HG03175 (cell line): ENCODE measurements around the gene CDH18.

Experiments used
- ATAC-seq: cut with Tn5 transposase; IDR thresholded peaks from one replicate; pipeline ENCODE4 v1.9.1; 2021; ENCODE audit warnings: mild to moderate bottlenecking, moderate library complexity; ENCODE audit not compliant: unreplicated experiment

CDH18 gene

DNA sequence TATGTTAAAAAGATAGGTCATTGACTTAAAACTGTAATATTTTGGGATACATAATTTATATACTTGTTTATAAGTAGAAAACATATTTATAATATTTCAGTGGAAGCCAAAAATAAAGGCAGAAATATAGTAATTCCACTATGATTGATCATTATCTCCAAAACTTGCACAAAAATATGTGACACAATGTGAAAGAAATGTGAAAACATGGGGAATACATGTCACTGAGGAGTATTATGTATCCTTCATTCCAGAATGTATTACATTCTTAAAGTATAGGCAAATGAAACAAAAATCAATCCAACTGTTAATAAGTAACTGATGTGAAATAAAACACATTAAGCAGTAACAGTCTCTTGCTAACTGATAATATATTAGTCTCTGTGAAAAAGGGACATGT, 236.7 kb downstream of the CDH18 start:
- no peak for ATAC-seq

DNA sequence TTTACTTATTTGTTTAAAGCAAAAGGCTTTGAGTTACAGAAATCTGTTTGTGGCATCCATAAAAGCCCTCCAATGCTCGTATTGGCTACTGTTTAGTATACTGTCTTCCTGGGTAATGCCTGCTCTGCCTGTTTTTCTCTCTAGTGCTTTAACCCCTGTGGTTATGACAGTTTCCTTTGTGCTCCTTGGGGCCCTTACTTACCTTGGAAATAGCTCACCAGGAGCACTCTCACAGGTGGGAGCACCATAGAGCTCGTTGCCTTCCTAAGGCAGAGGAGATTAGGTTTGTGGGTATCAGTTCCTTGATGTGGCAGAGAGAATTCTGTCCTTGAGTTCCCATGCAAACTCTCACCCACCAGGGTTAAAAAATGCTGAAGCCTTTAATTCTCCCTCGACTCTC, 242.8 kb downstream of the CDH18 start:
- no peak for ATAC-seq

DNA sequence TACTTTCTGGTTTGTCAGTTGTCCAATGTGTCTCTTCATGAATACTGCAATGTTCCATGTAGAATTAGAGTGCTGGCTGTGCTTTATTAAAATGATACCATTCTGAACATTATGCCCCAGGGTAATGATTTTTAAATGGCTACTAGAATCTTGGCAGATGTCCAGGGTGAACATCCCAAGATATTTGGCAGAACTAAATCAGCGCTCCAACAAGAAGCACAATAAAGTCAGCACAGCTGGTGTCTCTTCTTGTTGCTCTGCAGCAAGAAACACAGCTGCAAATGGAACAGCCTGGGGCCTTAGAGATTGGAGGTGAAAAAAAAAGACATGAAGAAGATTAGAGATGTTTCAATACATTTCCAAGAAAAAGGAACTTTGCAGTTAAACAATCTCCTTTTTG, 248.3 kb downstream of the CDH18 start:
- ATAC-seq = no peak

DNA sequence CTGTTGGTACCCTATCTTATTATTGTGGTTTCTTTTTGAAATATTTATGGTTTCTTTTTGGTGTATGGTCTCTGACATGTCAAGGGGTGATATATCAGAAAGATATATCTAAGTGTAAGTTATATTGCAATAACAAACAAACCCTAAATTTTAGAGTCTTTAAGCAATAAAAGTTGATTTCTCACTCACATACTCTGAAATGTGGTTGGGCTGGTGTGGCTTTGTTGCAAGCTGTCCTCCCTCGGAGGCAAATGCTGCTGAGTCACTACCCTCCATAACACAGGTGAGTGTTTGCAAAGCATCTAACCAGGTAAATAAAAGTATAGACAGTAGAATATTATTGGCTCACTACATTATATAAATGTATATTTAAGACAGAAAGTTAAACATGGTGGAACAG, 253.2 kb downstream of the CDH18 start:
- ATAC-seq = no peak

DNA sequence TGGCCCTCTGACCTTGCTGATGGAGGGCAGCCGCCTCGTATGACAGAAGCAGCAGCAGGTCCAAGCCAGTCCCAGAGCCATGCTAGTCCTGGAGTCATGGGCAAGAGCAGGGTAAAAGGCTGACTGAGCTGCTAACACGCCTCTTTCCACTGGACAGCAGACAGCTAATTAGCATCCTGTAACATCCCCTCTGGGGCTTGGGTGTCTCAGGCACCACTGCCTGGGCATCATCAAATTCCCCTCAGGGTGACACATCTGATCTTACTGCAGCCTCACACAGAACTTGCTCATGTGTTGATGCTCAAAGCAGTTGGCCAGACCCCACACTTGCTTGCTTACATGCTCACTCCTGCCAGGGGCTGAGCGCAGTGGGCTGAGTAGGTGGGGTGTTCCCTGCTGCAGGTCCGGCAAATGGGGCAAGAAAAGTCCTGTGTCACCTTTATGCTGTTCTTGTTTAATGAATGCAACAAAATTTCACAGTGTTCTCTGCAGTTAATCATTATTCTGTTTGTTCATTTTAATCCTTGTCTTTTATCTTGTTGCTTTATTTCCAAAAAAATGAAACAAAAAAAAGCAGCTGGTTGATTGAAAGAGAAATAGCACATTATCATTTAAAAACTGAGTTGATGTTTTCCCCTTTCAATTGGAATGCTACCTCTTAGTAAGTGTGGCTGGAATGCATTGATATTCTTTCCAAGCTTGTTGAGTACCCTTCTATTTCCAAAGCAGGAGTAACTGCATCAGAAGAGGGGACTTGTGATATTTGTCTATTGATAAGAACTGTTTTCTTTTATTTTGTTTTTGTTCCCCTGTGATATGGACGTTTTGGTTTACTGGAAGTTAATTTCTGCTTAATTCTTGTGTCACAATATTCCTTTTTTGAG, 254.1 kb downstream of the CDH18 start:
- ATAC-seq = no peak

DNA sequence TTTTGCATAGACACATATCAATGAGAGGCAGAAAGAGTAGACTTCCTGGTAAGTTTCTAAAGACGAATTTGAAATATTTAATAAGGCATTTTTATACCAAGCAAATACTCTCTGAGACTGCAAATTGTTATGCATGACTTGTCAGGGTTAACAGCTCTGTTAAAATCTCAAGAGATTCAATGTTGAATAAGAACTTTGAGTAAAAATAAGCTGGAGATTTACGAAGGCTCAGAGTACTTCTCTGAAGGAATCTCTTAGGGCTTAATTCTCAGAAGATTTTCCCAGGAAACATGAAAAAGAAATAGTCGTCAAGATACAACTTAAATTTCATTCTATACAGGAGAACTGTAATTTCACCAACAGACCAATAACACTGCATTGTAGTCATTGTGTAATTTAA, 259.4 kb downstream of the CDH18 start:
- no peak for ATAC-seq

DNA sequence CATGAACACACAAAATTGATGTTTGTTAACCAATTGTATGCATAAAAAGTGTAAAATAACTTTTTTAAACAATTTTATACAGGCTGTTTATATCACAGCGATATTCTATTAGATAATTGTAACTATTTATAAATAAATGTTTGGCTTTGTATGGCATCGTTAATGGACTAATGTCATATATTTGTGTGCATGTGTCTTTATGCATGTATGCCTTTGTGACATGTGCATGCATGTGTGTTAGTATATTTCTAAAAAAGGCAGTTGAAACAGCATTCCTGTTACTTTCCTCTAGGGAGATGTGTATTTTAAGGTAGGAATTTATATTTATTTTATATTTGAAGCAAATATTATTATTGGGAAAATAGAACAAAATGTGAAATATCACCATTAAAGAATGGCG, 268.9 kb downstream of the CDH18 start:
- ATAC-seq = no peak

DNA sequence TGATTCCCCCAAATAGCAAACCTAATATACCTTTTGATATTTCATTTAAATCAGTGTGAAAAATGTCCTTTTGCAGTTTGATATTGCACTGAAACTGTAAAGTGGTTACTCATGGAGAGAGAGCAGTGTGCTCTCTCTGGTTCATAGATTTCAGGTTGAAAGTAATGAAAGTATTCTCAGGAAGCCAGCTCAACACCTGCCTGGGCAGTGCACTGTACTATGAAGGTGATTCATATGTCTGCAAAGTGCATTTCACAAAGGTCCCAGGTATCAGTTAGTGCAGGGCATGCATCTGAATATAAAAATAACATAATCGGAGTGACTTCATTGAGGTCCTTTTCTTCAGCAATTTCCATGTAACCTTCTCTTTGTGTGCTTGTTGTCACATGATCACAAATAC, 274.3 kb downstream of the CDH18 start:
- ATAC-seq = no peak

DNA sequence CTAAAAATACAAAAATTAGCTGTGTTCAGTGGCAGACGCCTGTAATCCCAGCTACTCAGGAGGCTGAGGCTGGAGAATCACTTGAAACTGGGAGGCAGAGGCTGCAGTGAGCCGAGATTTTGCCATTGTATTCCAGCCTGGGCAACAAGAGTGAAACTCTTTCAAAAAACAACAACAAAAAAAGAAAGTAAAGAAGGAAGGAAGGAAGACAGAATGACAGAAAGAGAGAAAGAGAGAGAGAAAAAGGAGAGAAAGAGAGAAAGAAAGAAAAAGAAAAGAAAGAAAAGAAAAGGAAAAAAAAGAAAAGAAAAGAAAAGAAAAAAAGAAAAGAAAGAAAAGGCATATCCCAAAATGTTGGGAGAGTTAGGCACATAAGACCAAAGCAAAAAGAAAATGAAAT, 278.6 kb downstream of the CDH18 start:
- no peak for ATAC-seq

DNA sequence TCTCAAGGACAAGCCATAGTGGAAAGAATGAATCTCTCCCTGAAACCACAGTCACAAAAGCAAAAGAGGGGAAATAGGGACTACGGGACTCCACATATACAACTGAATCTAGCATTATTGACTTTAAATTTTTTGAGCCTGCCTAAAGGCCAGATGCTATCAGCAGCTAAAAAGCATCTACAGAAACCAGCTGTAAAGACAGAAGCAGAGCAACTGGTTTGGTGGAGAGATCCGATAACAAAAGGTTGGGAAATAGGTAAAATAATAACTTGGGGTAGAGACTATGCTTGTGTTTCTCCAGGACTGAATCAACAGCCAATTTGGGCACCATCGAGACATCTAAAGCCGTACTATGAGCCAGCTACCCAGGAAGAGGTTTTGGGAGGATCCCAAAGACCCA, 281.2 kb downstream of the CDH18 start:
- ATAC-seq = no peak

DNA sequence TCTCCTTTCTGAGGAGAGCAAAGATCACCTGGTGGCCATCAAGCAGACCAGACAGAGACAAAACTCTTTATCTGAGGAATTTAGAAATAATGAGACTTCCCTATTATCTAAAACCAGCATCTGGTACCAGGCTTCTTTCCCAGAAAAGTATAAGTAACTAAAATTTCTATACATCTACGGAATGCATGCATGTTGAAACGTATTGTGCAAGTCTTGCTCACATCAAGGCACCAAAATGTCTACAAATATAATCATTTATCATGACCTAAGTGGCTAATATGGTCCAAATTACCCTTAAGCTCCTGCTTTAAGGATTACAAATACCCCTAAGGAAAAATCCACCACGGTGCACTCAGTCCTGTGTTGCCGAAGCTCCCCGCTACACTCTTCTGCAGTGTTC, 286.3 kb downstream of the CDH18 start:
- ATAC-seq = no peak

DNA sequence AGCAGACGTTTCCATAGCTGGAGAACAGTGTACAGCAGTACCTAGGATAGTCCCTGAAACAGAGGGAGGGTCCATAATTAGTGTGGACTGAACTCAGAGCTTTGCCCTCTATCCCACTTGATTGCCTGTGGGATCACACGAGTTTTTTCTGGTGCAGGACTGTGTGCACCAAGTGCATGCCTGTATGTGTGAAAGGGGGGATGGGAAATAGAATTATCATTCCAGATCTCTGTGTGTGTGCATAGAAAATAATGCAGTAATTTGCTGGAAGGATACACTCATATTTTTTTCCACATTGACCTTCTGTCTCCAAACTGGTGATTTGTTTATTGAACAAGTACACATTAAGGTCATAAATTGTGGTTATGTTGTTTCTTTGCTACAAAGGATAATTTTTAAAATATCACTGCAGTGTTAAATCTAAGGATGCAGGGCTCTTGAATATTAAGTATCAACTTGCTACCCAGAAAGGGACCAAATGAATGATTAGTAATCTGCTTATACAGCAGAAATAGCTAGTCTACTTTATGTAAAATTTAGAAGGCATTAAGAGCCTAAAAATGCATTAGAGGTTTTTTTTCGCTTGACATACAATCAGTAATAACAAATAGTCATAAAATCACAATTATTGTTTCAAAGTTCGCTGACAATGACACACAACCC, 292.9 kb downstream of the CDH18 start:
- ATAC-seq = no peak

DNA sequence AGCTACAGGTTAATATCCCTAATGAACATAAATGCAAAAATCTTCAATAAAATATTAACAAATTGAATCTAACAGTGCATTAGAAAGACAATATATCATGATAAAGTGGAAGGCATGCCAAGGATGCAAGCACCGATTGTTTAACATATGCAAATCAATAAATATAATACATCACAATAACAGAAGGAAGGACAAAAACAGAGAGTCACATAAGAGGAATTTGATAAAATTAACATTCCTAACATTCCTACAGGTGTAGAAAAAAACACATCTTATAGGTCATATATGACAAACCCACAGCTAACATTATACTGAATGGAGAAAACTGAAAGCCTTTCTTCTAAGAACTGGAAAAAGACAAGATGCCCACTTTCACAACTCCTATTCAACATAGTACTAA, 297.0 kb downstream of the CDH18 start:
- no peak for ATAC-seq

DNA sequence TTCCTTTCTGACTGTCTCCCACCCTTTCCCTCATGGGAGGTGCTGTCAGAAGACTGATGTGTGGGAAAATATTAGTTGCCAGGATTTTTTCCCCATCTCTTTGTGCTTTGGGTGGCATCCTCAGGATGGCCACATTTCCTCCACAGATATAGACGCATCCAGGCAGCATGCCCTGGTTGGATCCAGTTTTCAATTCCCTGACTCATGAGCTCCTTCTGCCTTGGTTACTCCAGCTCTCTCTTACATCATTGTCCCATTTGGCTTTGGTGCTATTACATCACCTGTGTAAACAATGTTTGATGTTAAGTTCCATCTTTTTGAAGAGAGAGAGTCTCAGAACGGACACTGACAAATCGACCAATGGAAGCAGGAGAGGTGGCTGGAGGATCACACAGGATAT, 302.5 kb downstream of the CDH18 start:
- no peak for ATAC-seq

DNA sequence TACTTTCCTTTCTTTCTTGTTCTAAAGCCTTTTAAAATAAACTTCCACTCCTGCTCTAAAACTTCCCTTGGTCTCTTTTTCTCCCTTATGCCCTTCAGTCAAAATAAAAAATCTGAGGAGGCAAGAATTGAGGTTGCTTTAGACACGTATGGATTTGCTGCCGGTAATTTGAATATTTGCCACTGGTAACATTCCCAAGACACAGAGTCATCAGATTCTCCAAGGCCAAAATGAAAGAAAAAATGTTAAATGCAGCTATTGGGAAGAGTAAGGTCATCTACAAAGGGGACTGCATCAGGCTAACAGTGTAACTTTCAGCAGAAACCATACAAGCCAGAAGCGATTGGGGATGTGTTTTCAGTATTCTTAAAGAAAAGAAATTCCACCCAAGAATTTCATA, 311.1 kb downstream of the CDH18 start:
- no peak for ATAC-seq

DNA sequence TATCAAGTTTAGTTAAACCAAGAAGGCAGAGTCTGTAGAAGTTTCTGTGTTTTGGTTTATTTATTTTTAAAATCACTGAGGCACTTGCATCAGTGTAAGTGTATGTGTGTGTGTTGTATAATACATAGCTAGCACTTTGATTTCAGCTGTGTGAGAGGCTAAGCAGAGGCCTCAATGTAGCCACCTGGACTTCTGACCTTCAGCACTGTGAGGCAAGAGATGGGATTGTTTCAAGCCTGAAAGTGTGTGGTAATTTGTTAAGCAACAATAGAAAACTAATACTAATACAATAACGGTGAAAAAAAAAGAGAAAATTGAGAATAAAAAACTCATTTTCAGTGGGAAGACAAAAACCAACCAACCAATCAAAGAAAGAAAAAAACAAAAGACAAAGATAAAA, 327.3 kb downstream of the CDH18 start:
- no peak for ATAC-seq

DNA sequence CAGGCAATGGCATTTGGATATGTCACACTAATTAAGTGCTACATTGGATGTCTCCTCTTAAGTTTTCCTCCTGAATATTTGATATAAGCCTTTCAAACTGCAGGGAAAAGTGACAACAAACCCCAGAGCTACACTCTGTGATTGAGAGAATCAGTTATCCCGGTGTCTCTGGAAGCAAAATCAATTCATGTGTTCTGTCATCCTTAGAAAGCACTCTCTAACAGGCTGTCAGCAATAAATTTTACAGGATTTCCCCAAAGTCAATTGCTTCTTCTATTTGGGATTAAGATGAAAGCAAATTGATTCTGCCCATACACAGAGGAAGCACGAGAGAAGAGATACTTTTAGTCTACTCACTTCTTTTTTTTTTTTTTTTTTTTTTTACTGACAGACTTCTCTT, 332.4 kb downstream of the CDH18 start:
- no peak for ATAC-seq

DNA sequence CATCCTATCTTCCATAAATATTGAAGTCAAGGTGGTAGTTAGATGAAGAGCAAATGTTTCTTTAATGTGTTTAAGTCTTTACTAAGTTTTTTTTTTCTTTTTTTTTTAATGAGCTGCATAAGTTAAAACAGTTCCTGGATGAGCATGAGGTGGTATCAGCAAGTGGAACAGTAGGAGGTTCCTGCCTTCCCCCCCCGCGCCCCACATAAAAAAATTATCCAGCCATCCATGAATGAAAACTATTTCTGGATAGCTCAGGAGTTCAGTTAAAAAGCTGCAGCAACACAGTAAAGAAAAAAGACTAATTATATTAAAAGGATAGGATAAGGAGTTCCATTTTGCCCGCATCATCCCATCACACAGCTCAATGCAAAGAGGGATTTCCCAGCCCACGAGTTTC, 349.5 kb downstream of the CDH18 start:
- ATAC-seq = no peak

DNA sequence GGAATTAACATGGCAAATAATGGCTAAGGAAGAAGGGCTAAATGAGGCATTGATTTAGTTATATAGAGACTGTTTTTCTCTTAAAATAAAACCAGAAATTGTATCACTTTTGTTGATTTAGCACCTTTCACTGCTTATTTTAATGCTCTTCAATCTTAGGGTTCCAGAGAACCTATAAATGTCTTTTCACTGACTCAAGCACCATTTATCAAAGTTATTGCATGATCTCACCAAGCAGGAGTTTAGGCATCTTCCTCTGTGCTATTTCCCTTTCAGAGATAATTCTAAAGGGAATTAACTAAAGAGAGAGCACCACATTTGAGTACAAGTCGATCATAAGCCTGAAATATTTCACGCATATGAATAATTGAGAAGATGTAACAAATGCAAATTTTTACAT, 357.1 kb downstream of the CDH18 start:
- ATAC-seq = no peak

DNA sequence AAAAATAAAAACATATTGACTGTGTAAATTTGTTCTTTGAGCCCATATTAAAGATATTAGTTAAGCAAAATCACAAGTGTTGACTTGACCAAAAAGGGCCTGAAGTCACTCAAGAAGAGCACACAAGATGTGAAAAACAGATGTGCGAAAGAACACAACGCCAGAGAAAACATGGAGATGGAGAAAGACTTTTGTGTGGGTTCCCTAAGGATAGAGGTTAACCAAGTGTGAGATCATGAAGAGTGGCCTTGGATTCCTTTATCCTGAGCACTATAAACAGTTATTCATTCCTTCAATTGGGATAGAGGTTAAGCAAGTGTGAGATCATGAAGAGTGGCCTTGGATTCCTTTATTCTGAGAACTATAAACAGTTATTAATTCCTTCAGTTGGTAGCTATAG, 361.8 kb downstream of the CDH18 start:
- ATAC-seq = no peak

DNA sequence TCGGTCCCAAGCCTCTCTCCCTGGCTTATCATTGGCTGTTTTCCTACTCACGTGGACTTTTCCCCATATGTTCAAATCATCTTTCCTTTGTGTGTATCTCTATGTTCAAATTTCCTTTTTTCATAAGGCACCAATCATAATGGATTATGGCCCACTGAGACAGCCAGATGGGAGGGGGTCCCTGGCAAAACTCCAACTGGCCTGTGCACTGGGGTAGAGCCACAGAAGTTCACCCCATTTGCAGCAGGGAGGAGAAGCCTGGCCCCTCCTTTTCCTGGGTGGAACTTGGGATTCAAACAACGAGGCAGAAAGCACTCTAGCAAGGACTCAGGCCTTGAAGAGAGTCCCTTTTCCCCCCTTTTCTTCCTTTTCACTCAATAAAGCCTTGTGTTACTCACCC, 362.4 kb downstream of the CDH18 start:
- ATAC-seq = no peak

DNA sequence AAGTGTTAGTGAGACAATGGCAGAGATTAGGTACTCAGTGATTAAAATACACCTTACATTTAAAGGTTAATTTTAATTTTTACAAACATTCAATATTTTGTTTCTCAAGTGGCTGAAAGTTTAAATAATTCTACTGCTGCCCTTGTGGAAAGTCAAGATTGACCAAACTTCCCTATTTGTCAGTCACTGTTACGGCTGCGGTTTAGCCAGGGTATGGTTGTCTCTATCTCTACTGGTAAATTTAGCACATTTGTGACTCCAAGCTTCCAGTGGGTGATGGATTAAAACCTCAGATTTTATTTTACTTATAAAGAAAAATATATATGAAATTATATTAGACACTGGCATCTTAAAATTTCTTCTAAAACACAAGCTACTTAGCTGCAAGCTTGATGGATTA, 368.4 kb downstream of the CDH18 start:
- no peak for ATAC-seq
